Measurements from ENCODE around the gene ACTR6.
"Not testable (repeated sequence)": the region's sequence is repeated elsewhere in the genome, so short reads cannot be mapped to it uniquely, and the experiment has no call there.

Gene ACTR6

GRCh38 chr12:100231873-100232272, 31.3 kb downstream of the ACTR6 start:
- not testable (repeated sequence) for H3K36me3 ChIP-seq (ENCODE audit: control insufficient read depth, insufficient read depth, low read length); H3K9ac ChIP-seq (ENCODE audit: low read depth, low read length); H3K4me1 ChIP-seq (ENCODE audit: control insufficient read depth, insufficient read depth, low read length); H3K27me3 ChIP-seq (ENCODE audit: control insufficient read depth, insufficient read depth, low read length); H3K4me3 ChIP-seq (ENCODE audit: low read depth, low read length); H3K9me3 ChIP-seq (ENCODE audit: control insufficient read depth, insufficient read depth, low read length)

GRCh38 chr12:100234166-100234565, 33.6 kb downstream of the ACTR6 start:
- no peaks in the 10 kb centered on the region for H3K4me1 ChIP-seq (ENCODE audit: control insufficient read depth, insufficient read depth, low read length)
- no peaks in the 10 kb centered on the region for H3K9me3 ChIP-seq (ENCODE audit: control insufficient read depth, insufficient read depth, low read length)
- no peaks in the 10 kb centered on the region for H3K27me3 ChIP-seq (ENCODE audit: control insufficient read depth, insufficient read depth, low read length)
- no peaks in the 10 kb centered on the region for H3K36me3 ChIP-seq (ENCODE audit: control insufficient read depth, insufficient read depth, low read length)
- H3K4me3 ChIP-seq (ENCODE audit: low read depth, low read length), result no peak overlapping the region
- no peak overlapping the region for H3K9ac ChIP-seq (ENCODE audit: low read depth, low read length)

- H3K36me3 ChIP-seq (ENCODE audit: control insufficient read depth, insufficient read depth, low read length), result no peaks in the 10 kb centered on the region
- H3K9me3 ChIP-seq (ENCODE audit: control insufficient read depth, insufficient read depth, low read length), result no peaks in the 10 kb centered on the region
- no peak overlapping the region for H3K9ac ChIP-seq (ENCODE audit: low read depth, low read length)
- H3K4me3 ChIP-seq (ENCODE audit: low read depth, low read length), result no peak overlapping the region
- H3K27me3 ChIP-seq (ENCODE audit: control insufficient read depth, insufficient read depth, low read length), result no peaks in the 10 kb centered on the region
- H3K4me1 ChIP-seq (ENCODE audit: control insufficient read depth, insufficient read depth, low read length), result no peaks in the 10 kb centered on the region
Measured at GRCh38 chr12:100234591-100235304, 34.1 kb downstream of the ACTR6 start.

GRCh38 chr12:100238801-100239200, 38.2 kb downstream of the ACTR6 start:
- Histone ChIP-seq H3K4me1 (ENCODE audit: control insufficient read depth, insufficient read depth, low read length) (no peaks in the 10 kb centered on the region), H3K9ac (ENCODE audit: low read depth, low read length) (no peak overlapping the region), H3K36me3 (ENCODE audit: control insufficient read depth, insufficient read depth, low read length) (no peaks in the 10 kb centered on the region), H3K4me3 (ENCODE audit: low read depth, low read length) (no peak overlapping the region), H3K9me3 (ENCODE audit: control insufficient read depth, insufficient read depth, low read length) (no peaks in the 10 kb centered on the region), H3K27me3 (ENCODE audit: control insufficient read depth, insufficient read depth, low read length) (no peaks in the 10 kb centered on the region)

- H3K36me3 ChIP-seq (ENCODE audit: control insufficient read depth, insufficient read depth, low read length), result no peaks in the 10 kb centered on the region
- no peak overlapping the region for H3K9ac ChIP-seq (ENCODE audit: low read depth, low read length)
- no peaks in the 10 kb centered on the region for H3K27me3 ChIP-seq (ENCODE audit: control insufficient read depth, insufficient read depth, low read length)
- H3K4me1 ChIP-seq (ENCODE audit: control insufficient read depth, insufficient read depth, low read length), result no peaks in the 10 kb centered on the region
- H3K4me3 ChIP-seq (ENCODE audit: low read depth, low read length), result no peak overlapping the region
- no peaks in the 10 kb centered on the region for H3K9me3 ChIP-seq (ENCODE audit: control insufficient read depth, insufficient read depth, low read length)
Measured at GRCh38 chr12:100239589-100239988, 39.0 kb downstream of the ACTR6 start.

GRCh38 chr12:100243137-100243536, 42.5 kb downstream of the ACTR6 start:
- no peaks in the 10 kb centered on the region for H3K9me3 ChIP-seq (ENCODE audit: control insufficient read depth, insufficient read depth, low read length)
- no peaks in the 10 kb centered on the region for H3K4me1 ChIP-seq (ENCODE audit: control insufficient read depth, insufficient read depth, low read length)
- H3K36me3 ChIP-seq (ENCODE audit: control insufficient read depth, insufficient read depth, low read length), result no peaks in the 10 kb centered on the region
- no peak overlapping the region for H3K9ac ChIP-seq (ENCODE audit: low read depth, low read length)
- H3K4me3 ChIP-seq (ENCODE audit: low read depth, low read length), result no peak overlapping the region
- H3K27me3 ChIP-seq (ENCODE audit: control insufficient read depth, insufficient read depth, low read length), result no peaks in the 10 kb centered on the region

GRCh38 chr12:100247765-100248164, 47.1 kb downstream of the ACTR6 start:
- Histone ChIP-seq H3K27me3 (ENCODE audit: control insufficient read depth, insufficient read depth, low read length) (no peaks in the 10 kb centered on the region), H3K9me3 (ENCODE audit: control insufficient read depth, insufficient read depth, low read length) (no peaks in the 10 kb centered on the region), H3K9ac (ENCODE audit: low read depth, low read length) (no peak overlapping the region), H3K4me1 (ENCODE audit: control insufficient read depth, insufficient read depth, low read length) (no peaks in the 10 kb centered on the region), H3K4me3 (ENCODE audit: low read depth, low read length) (no peak overlapping the region), H3K36me3 (ENCODE audit: control insufficient read depth, insufficient read depth, low read length) (no peaks in the 10 kb centered on the region)

- no peak overlapping the region for H3K9ac ChIP-seq (ENCODE audit: low read depth, low read length)
- no peaks in the 10 kb centered on the region for H3K4me1 ChIP-seq (ENCODE audit: control insufficient read depth, insufficient read depth, low read length)
- H3K4me3 ChIP-seq (ENCODE audit: low read depth, low read length), result no peak overlapping the region
Measured at GRCh38 chr12:100248886-100249285, 48.3 kb downstream of the ACTR6 start.

GRCh38 chr12:100249941-100250340, 49.3 kb downstream of the ACTR6 start:
- Histone ChIP-seq H3K9ac (ENCODE audit: low read depth, low read length) (no peak overlapping the region), H3K36me3 (ENCODE audit: control insufficient read depth, insufficient read depth, low read length) (no peaks in the 10 kb centered on the region), H3K9me3 (ENCODE audit: control insufficient read depth, insufficient read depth, low read length) (no peaks in the 10 kb centered on the region), H3K4me1 (ENCODE audit: control insufficient read depth, insufficient read depth, low read length) (no peaks in the 10 kb centered on the region), H3K4me3 (ENCODE audit: low read depth, low read length) (no peak overlapping the region), H3K27me3 (ENCODE audit: control insufficient read depth, insufficient read depth, low read length) (no peaks in the 10 kb centered on the region)

More at GRCh38 chr12:100248886-100249285, 48.3 kb downstream of the ACTR6 start:
- Histone ChIP-seq H3K27me3 (ENCODE audit: control insufficient read depth, insufficient read depth, low read length) (no peaks in the 10 kb centered on the region), H3K36me3 (ENCODE audit: control insufficient read depth, insufficient read depth, low read length) (no peaks in the 10 kb centered on the region), H3K9me3 (ENCODE audit: control insufficient read depth, insufficient read depth, low read length) (no peaks in the 10 kb centered on the region)

- H3K9ac ChIP-seq (ENCODE audit: low read depth, low read length), result no peak overlapping the region
- H3K36me3 ChIP-seq (ENCODE audit: control insufficient read depth, insufficient read depth, low read length), result no peaks in the 10 kb centered on the region
- no peak overlapping the region for H3K4me3 ChIP-seq (ENCODE audit: low read depth, low read length)
- H3K27me3 ChIP-seq (ENCODE audit: control insufficient read depth, insufficient read depth, low read length), result no peaks in the 10 kb centered on the region
- no peaks in the 10 kb centered on the region for H3K4me1 ChIP-seq (ENCODE audit: control insufficient read depth, insufficient read depth, low read length)
- no peaks in the 10 kb centered on the region for H3K9me3 ChIP-seq (ENCODE audit: control insufficient read depth, insufficient read depth, low read length)
Measured at GRCh38 chr12:100251917-100252316, 51.3 kb downstream of the ACTR6 start.

- Histone ChIP-seq H3K36me3 (ENCODE audit: control insufficient read depth, insufficient read depth, low read length) (no peaks in the 10 kb centered on the region), H3K9ac (ENCODE audit: low read depth, low read length) (no peak overlapping the region), H3K4me3 (ENCODE audit: low read depth, low read length) (no peak overlapping the region), H3K27me3 (ENCODE audit: control insufficient read depth, insufficient read depth, low read length) (no peaks in the 10 kb centered on the region), H3K9me3 (ENCODE audit: control insufficient read depth, insufficient read depth, low read length) (no peaks in the 10 kb centered on the region), H3K4me1 (ENCODE audit: control insufficient read depth, insufficient read depth, low read length) (no peaks in the 10 kb centered on the region)
Measured at GRCh38 chr12:100253437-100253836, 52.8 kb downstream of the ACTR6 start.

- Histone ChIP-seq H3K27me3 (ENCODE audit: control insufficient read depth, insufficient read depth, low read length) (no peaks in the 10 kb centered on the region), H3K4me1 (ENCODE audit: control insufficient read depth, insufficient read depth, low read length) (no peaks in the 10 kb centered on the region), H3K4me3 (ENCODE audit: low read depth, low read length) (no peak overlapping the region), H3K9ac (ENCODE audit: low read depth, low read length) (no peak overlapping the region), H3K9me3 (ENCODE audit: control insufficient read depth, insufficient read depth, low read length) (no peaks in the 10 kb centered on the region), H3K36me3 (ENCODE audit: control insufficient read depth, insufficient read depth, low read length) (no peaks in the 10 kb centered on the region)
Measured at GRCh38 chr12:100254876-100255275, 54.3 kb downstream of the ACTR6 start.
